Body of pancreas (tissue), 4 donors: ENCODE data around the gene CFAP46. TPM values are rescaled to one million over a fixed set of nuclear protein-coding genes. Genes with fewer than 3 reads are reported as not detected.
A peak's percentile ranks its signal among the peaks of the same experiment; 100 is the strongest.

ENCODE experiments used
- ATAC-seq: fragments of 150-250 bp; one replicate; pipeline ENCODE4 v1.9.1; 2016
- DNase-seq, 4 donors: peaks; one replicate each; pipeline ENCODE4 v3.0.0-alpha.2; 2019
- H3K27ac ChIP-seq, 4 donors: fragments of 200-600 bp; sonication (generic); 1 replicate in 3 of 4; 2 replicates in 1 of 4; pipeline versions ENCODE4 v1.5.1 to v1.6.1; 2016 to 2019; ENCODE audit warnings: mild to moderate bottlenecking in 1 of 4, mixed read lengths in 1 of 4, moderate library complexity in 1 of 4
- H3K27me3 ChIP-seq, 2 donors: fragments of 200-600 bp; sonication (generic); one replicate each; pipeline ENCODE4 v1.6.0; 2016; ENCODE audit warnings: mild to moderate bottlenecking in 1 of 2
- H3K36me3 ChIP-seq, 2 donors: fragments of 200-600 bp; sonication (generic); replicated peaks in 1 of 2; 2 replicates each; pipeline ENCODE4 v1.5.1; 2016; ENCODE audit warnings: low read depth in 2 of 2; ENCODE audit not compliant: insufficient read depth in 1 of 2
- H3K4me1 ChIP-seq: fragments of 200-600 bp; sonication (generic); one replicate; pipeline ENCODE4 v1.6.0; 2016
- H3K4me3 ChIP-seq, 2 donors: fragments of 200-600 bp; sonication (generic); 1 replicate in 1 of 2; 2 replicates in 1 of 2; pipeline ENCODE4 v1.5.1; 2016 to 2019
- H3K9me3 ChIP-seq, 3 donors: fragments of 200-600 bp; sonication (generic); 1 replicate in 2 of 3; 2 replicates in 1 of 3; pipeline ENCODE4 v1.5.1; 2016
- CTCF ChIP-seq, 7 experiments: fragments of 450-650 bp in 4 of 7; fragments of 200-600 bp in 3 of 7; sonication (generic) in 3 of 7; IDR thresholded peaks; one replicate each; pipeline ENCODE4 v1.5.1; 2016 to 2019; ENCODE audit warnings: antibody characterized with exemption in 7 of 7
- POLR2A ChIP-seq, 3 donors: fragments of 450-650 bp; IDR thresholded peaks; one replicate each; pipeline ENCODE4 v1.6.1; 2016; ENCODE audit warnings: antibody characterized with exemption in 3 of 3, mild to moderate bottlenecking in 2 of 3
- WGBS, 2 donors: methylation state at CpG; one replicate each; pipeline ENCODE4 v1.1.5; 2017; 5-methylcytosine and 5-hydroxymethylcytosine counted together
- intact Hi-C: fragments of 100-400 bp; cut with DNase I; formaldehyde crosslinking; loops from one replicate; pipeline ENCODE4 v1.15.1; 2023
- total RNA-seq, 2 donors: library from RNA; depleted of rRNA; stranded (reverse); fragments of >200 nt; gene quantifications; one replicate each; pipeline ENCODE4 v1.1.0, GENCODE V29; 2016

Gene CFAP46
- total RNA-seq, 2 donors from 2014 or later: 0.33 to 0.52 TPM

GRCh38 chr10:132907821-132908620 is 34.3 kb downstream of the CFAP46 start:
- Histone ChIP-seq H3K4me1 (no peaks in the 10 kb centered on the region), H3K27me3 (no peaks in the 10 kb centered on the region), H3K36me3 (no peaks in the 10 kb centered on the region), H3K27ac (no peak overlapping the region), H3K9me3 (peaks cover 0 to 8% (median 0%) of the 10 kb centered on the region in 3 donors), H3K4me3 (no peak overlapping the region)
- no peak for TF ChIP-seq POLR2A (IDR thresholded peaks at IDR 0.05)
- no peak for TF ChIP-seq CTCF (IDR thresholded peaks at IDR 0.05)
- 75 to 86% methylated on average over 24 to 40 of the region's 41 CpGs for whole genome bisulfite sequencing, 2 donors
- ATAC-seq (no peak), DNase-seq (peak in 1 of 4 donors; percentile 5)
- intact Hi-C loops: no loop called here

GRCh38 chr10:132906836-132907235 is 35.5 kb downstream of the CFAP46 start:
- intact Hi-C loops: no loop called here
- H3K4me3 ChIP-seq: no peak overlapping the region
- H3K27me3 ChIP-seq: no peaks in the 10 kb centered on the region
- DNase-seq (no peak), ATAC-seq (no peak)
- no peaks in the 10 kb centered on the region for H3K4me1 ChIP-seq
- peaks cover 0 to 8% (median 0%) of the 10 kb centered on the region in 3 donors for H3K9me3 ChIP-seq
- TF ChIP-seq CTCF (IDR thresholded peaks at IDR 0.05) (no peak), POLR2A (IDR thresholded peaks at IDR 0.05) (no peak)
- 80 to 85% methylated on average over 19 of the region's 19 CpGs for WGBS, 2 donors
- no peak overlapping the region for H3K27ac ChIP-seq
- no peaks in the 10 kb centered on the region for H3K36me3 ChIP-seq

GRCh38 chr10:132906106-132906505 is 36.3 kb downstream of the CFAP46 start:
- Histone ChIP-seq H3K27ac (no peak overlapping the region), H3K27me3 (no peaks in the 10 kb centered on the region), H3K4me1 (no peaks in the 10 kb centered on the region), H3K36me3 (no peaks in the 10 kb centered on the region), H3K9me3 (peaks cover 0 to 8% (median 0%) of the 10 kb centered on the region in 3 donors), H3K4me3 (no peak overlapping the region)
- DNase-seq: no peak
- TF ChIP-seq POLR2A (IDR thresholded peaks at IDR 0.05) (no peak), CTCF (IDR thresholded peaks at IDR 0.05) (no peak)
- ATAC-seq: no peak
- intact Hi-C loops: no loop called here
- 89 to 91% methylated on average over 7 to 15 of the region's 15 CpGs for WGBS, 2 donors

GRCh38 chr10:132905661-132906060 is 36.7 kb downstream of the CFAP46 start:
- H3K27ac ChIP-seq: no peak overlapping the region
- 83% methylated on average over 1 of the region's 1 CpG for WGBS, 2 donors
- intact Hi-C loops: no loop called here
- peaks cover 0 to 8% (median 0%) of the 10 kb centered on the region in 3 donors for H3K9me3 ChIP-seq
- DNase-seq (peak in 1 of 4 donors; percentile 1), ATAC-seq (no peak)
- H3K4me3 ChIP-seq: no peak overlapping the region
- no peaks in the 10 kb centered on the region for H3K27me3 ChIP-seq
- TF ChIP-seq POLR2A (IDR thresholded peaks at IDR 0.05) (no peak), CTCF (IDR thresholded peaks at IDR 0.05) (no peak)
- no peaks in the 10 kb centered on the region for H3K4me1 ChIP-seq
- H3K36me3 ChIP-seq: no peaks in the 10 kb centered on the region
